Diencephalon (tissue), 1 donor: ENCODE data around the gene UMAD1. TPM values are rescaled to one million over a fixed set of nuclear protein-coding genes. Genes with fewer than 3 reads are reported as not detected.

ENCODE experiments used
- small RNA-seq: library from RNA; depleted of rRNA; stranded (forward); fragments of <200 nt; gene quantifications from one replicate; pipeline ENCODE3, GENCODE V24; 2014
- total RNA-seq: library from RNA; depleted of rRNA; stranded (reverse); fragments of >200 nt; gene quantifications from one replicate; pipeline ENCODE4 v1.2.3, GENCODE V29; 2014

The UMAD1 gene
- 13.4 TPM for total RNA-seq

DNA sequence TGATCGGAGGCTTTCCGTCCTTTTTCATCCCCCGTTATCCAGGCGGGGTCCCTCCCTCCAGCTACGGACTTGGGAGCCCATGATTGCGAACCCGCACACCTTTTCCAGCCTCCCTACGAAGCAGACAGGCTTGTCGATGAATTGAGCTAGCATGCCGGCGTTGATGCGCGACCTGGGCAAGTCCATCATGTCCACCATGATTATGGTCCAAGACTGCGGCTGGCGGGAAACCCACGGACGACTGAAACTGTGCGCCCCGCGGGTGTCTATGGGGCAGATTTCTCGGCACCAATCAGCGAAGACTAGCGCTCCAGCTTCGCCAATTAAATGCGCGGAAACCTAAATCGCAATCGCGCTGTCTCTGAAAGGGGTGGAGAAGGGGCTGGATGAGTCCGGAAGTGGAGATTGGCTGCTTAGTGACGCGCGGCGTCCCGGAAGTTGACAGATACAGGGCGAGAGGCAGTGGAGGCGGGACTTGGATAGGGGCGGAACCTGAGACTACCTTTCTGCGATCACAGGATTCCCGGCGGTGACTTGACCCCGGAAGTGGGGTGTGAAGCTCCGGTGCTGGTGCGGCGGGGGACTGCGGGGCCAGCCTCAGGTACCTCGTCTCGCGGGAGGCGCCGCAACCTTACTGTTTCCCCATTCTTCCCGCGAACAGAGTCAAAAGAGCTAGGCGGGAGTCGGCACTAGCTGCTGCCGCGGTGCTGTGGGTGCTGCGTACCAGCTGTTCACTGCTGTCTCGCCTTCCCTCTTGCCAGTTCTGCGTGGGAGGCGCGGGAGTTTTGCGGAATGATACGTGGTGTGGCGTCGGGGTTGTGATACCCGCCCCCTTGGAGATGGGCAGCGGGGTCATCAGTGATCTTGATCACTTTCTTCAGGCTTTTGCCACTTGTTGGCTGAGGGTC is at the start of gene UMAD1:
TSS of gene UMAD1 (plus strand) at position 532 of the 908 bp plus-strand sequence. CDS start 32,620 bp downstream, outside the sequence.

DNA sequence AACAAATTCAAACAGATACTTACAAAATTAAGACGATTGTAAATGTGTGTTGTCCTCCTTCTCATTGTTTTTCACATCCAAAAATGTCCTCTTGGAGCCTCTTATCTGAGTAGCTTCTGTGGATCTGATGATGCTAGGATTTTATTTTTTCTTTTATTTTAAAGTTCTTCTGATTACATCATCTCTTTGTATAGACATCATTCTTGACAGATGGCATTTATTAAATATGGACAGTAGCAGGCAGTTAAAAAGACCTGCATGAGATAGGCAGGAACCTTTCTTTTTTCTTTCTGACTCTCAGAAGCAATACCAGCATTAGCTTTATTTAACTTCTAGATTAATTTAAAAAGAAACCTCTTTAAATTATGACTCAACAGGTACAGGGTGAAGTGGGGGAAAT is 77.9 kb downstream of the UMAD1 start, which contains the start of gene RPA3:
TSS of gene RPA3 (minus strand) at position 116 of the 400 bp plus-strand sequence. CDS start 78,189 bp downstream, outside the sequence.

Small RNA genes within 50 kb of the gene (small RNA-seq; reads per million reads assigned to genes)
- gene RNU6-534P = not detected

Other genes starting within 250 kb of the UMAD1 start
- gene COL28A1, start 104.9 kb upstream of the UMAD1 start, total RNA-seq = 1.4 TPM
- 57.7 TPM for gene MIOS, start 73.9 kb upstream of the UMAD1 start, total RNA-seq
- gene RPA3, start 77.9 kb downstream of the UMAD1 start, total RNA-seq = 18.5 TPM